Right lobe of liver (tissue), 4 donors: ENCODE data around the gene THG1L.

Experiments used
- POLR2A ChIP-seq: fragments of 450-650 bp; IDR thresholded peaks from one replicate; pipeline ENCODE4 v1.6.1; 2017; ENCODE audit warnings: antibody characterized with exemption, mild to moderate bottlenecking
- TF ChIP-seq, protein P1 (sequence below), 4 donors: fragments of 200-600 bp in 3 of 4; fragments of 450-650 bp in 1 of 4; IDR thresholded peaks; one replicate each; pipeline versions ENCODE4 v1.5.1 to v1.8.0; 2016 to 2022; ENCODE audit warnings: antibody characterized with exemption in 4 of 4, mild to moderate bottlenecking in 2 of 4
- donor health status: DM: no; HTN: no; CAD: no.
- donor health status: DM: no; HTN: no; CAD: no.
- donor health status: DM: no; HTN: yes; CAD: no.

DNA sequence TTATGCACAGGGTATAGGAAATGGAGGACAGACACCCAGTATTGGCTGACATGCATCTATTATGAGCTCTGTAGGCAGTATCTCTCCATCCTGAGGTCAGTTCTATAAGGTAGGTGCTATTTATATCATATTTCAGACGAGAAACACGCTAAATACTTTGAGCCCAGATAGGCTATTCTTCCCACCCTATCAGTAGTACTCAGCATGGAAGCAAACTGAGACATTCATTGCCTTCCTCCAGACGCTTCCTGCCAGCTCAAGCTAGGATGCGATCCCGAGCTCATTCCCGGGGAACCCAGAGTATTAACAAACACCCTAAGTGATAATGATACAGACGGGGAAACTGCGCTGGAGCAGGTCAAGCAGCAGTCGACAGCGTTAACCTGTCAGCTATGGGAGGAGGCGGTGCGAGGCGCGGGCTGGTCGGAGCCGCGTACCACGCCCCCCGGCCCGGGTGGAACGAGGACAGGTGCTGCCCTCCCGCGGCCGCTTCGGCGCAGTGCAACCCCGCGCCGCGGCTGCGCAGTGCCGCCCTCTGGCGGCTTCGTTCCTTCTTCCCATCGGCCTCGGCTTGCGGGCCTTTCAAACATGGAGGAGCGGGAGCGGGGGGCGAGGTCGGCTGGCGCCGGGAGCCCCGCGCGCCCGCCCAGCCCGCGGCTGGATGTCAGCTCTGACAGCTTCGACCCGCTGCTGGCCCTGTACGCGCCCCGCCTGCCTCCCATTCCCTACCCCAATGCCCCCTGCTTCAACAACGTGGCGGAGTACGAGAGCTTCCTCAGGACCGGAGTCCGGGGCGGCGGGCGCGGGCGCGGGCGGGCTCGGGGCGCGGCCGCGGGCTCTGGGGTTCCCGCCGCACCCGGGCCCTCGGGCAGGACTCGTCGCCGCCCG lies 12.2 kb downstream of the THG1L start, which contains the start of gene LSM11:
- TF ChIP-seq, protein P1, sequence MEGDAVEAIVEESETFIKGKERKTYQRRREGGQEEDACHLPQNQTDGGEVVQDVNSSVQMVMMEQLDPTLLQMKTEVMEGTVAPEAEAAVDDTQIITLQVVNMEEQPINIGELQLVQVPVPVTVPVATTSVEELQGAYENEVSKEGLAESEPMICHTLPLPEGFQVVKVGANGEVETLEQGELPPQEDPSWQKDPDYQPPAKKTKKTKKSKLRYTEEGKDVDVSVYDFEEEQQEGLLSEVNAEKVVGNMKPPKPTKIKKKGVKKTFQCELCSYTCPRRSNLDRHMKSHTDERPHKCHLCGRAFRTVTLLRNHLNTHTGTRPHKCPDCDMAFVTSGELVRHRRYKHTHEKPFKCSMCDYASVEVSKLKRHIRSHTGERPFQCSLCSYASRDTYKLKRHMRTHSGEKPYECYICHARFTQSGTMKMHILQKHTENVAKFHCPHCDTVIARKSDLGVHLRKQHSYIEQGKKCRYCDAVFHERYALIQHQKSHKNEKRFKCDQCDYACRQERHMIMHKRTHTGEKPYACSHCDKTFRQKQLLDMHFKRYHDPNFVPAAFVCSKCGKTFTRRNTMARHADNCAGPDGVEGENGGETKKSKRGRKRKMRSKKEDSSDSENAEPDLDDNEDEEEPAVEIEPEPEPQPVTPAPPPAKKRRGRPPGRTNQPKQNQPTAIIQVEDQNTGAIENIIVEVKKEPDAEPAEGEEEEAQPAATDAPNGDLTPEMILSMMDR (IDR thresholded peaks at IDR 0.05): peak; percentile 100
- no peak for TF ChIP-seq POLR2A
